HG03558 (cell line): ENCODE data around the gene SECTM1.

ENCODE experiments used
- ATAC-seq: cut with Tn5 transposase; IDR thresholded peaks from one replicate; pipeline ENCODE4 v1.9.1; 2021; ENCODE audit warnings: moderate number of reproducible peaks; ENCODE audit not compliant: unreplicated experiment; ENCODE audit errors: extremely low read depth

Gene SECTM1

GRCh38 chr17:82302991-82303943 is 30.3 kb downstream of the SECTM1 start:
- ATAC-seq: no peak

DNA sequence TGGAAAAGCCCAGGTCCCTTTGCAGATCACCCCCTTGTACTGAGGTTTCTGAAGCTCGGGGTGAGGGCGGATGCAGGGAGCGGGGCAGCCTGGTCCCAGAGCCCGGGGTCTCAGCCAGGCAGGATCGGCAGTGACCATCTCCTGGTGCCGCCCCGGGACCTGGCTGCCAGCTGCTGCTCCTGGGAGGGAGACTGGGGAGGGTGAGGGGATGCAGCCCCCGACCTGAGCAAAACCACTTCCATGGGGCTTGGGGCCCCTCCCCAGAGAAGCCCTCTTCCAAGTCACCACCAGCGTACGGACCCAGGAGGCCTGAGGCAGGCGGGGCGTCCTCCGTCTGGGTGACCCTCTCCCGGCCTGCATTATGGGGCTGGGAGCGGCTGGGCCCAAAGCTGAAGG is 31.0 kb downstream of the SECTM1 start:
- no peak for ATAC-seq

DNA sequence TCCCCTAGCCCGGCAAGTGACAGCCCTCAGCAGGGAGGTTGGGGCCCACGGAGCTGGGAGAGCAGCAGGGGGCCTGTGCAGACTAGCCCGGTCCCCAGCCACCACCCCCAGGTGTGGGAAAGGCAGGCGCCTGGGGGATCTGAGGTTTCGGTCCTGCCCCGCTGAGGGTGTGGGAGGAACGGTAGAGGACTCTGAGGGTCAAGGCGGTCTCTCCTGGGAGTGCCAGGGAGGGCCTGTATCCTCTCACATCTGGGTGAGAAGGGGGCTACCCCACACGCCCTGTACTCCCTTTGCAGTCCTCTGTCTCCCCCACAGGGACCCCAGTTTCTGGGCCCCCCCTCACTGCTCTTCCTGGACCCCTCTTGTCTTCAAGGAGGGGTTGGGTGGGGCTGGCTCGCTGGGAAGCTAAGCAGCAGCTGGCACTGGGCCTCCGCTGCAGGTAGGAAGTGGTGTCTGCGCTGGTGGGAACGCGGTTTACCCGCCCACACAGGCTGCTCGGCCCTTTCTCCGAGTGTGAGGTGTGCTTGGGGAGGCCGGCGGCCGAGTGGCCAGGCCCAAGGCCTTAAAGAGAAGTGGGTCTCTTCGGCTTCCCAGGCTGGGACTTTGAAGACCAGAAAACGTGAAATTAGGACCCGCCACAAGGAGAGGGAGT is 31.5 kb downstream of the SECTM1 start:
- no peak for ATAC-seq

DNA sequence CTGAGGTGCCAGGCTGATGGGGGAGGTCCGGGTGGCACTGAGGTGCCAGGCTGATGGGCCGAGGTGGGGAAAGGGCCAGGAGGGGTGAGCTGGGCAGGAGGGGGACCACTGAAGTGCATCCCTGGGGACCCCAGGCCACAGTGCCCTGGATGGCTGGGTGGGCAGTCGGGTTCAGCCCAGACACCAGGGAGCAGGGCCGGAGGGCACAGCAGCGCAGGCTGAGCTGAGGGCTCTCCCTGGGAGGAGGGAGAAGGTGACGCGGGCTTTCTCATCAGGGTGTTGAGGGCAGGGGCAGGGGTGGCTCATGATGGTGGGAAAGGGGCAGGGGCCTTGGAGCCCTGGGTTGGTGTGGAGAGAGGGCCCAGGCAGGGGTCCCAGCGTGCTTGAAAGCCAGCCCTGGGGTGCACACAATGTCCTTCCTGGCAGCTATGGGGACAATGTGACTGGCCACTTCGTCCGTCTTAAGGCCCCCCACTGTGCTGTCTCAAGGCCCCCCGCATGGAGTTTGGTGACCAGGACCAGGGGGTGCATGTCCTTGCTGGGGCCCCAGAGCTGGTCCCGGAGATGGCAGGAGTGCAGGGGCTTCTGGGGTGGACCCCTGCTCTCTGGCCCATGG is 32.2 kb downstream of the SECTM1 start:
- ATAC-seq: no peak

DNA sequence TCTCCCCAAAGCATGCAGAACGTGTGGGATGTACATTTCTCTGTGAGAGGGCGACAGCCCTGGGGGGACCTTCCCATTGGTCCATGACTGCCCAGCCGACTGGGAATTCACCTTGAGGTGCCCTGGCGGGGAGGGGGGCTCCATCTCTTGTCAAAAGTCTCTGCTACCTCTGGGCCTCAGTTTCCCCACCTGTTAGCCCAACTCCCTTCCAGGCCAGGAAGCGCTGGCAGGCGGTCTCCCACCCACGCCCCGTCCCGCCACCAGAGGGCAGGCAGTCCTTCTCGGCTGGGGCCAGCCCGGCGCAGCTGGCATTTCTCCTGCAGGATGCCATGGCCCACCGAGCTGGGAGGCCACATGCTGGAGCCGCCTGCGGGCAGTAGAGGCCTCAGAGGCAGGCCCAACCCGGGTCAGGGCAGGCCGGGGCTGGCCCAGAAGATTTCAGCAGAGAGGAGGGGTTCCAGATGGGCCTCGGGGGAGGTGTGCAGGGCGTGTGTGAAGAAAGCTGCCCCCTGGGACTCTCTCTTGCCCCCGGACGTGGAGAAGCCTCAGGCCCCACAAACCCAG is 32.8 kb downstream of the SECTM1 start:
- no peak for ATAC-seq

DNA sequence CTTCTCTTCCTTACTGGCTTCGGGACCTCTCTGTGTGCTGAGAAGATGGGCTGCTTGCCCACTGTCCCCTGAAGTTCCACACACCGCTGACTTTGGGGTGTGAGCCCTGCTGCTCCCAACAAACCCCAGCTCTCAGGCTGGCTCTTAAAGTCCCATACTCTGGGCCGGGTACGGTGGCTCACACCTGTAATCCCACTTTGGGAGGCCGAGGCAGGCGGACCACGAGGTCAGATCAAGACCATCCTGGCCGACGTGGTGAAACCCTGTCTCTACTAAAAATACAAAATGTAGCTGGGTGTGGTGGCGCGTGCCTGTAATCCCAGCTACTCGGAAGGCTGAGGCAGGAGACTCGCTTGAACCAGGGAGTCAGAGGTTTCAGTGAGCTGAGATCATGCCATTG is 33.3 kb downstream of the SECTM1 start:
- ATAC-seq: no peak

- ATAC-seq: no peak
These were observed 34.1 kb downstream of the SECTM1 start for GRCh38 chr17:82299452-82299851.

DNA sequence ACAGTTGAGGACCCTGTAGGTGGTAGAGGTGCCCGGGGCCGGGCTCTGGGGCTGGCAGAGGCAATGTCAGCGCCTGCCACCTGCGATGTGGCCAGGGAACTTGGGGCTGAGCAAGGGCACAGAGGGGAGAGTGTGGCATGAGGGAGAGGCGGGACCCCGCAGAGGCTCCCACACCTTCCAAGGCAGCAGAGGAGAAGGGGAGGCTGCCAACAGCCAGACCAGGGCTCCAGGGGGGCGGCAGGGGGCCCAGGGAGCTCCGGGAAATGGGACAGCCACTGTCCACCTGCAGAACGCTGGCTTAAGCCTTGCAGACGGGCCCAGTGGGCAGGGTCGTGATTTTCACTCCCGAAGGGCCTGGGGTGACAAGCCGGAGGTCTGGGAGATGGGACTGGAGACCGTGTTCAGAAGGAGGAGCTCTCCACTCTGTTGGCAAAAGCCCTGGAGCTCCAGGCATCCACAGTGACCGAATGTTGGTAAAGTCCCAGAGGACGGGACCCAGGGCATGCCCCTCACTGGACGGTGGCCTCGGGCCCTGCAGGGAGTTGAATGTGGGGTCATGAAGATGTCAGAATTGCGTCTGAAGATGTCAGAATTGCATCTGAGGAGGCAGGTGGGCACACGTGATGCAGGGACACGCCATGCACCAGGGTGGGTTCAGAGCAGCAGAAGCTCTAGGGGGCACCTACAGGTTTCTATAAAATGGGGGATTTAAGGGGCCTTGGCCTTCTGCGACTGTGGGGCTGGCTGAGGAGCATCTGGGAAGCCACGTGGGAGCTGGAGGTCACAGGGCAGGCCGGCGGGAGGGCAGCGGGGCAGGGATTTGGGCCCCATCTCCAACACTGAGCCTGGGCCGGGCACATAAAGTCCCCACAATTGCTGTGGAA is 34.8 kb downstream of the SECTM1 start:
- no peak for ATAC-seq

- peak; percentile 44 for ATAC-seq
These were observed 35.6 kb downstream of the SECTM1 start for GRCh38 chr17:82297714-82298537.

DNA sequence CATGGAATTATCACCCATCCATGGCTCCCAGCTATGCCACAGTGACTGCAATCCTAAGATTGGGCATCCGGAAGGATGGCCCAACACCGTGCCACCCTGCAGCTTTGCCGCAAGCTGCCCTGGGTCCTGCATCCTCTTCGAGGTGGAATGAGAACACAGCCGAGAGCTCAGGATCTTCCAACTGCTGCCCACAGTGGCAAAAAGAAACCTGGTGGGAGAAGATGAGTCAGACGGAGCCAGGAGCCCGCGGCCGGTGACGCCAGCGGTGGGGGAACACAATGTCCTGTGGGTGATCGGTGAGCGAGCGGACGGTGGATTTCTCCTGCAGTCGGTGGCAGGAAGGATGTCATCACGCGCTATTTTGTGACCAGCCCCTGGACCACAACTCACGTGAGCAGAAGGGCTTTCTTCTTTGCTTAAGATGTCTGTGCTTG is 36.3 kb downstream of the SECTM1 start:
- no peak for ATAC-seq

DNA sequence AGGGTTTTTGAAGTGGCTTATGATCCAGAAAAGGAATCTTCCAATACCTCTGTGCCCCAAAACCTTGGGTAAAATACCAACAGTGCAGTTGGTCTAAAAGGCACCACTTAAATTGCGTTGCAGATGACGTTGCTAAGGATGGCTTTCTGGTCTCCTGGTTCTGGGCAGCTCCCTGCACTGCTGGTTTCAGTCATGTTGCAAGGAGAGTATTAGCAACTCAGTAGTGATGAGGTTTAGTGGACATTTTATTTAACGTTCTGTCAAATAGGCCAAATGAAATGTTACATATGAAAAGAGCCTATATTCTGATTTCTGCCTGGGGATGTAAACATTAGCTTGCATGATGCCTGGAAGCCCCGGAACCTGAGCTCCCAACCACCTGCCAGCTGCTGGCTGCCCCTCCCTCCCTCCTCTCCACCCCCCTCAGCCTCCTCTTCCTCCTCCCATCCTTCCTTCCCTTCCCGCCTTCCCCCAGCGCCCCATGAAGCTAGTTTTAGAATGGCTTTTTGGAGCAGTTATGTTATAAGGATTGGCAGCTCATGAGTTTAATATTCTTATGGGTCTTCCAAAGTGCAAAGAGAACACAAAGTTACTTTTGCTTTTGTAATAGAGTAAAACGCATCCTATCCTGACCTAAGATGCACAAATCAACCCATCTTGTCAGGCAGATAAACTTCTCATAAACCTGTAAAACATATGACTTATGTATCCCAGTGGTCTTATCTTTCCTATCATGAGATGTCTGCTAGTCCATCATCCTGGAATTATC is 36.9 kb downstream of the SECTM1 start:
- no peak for ATAC-seq

DNA sequence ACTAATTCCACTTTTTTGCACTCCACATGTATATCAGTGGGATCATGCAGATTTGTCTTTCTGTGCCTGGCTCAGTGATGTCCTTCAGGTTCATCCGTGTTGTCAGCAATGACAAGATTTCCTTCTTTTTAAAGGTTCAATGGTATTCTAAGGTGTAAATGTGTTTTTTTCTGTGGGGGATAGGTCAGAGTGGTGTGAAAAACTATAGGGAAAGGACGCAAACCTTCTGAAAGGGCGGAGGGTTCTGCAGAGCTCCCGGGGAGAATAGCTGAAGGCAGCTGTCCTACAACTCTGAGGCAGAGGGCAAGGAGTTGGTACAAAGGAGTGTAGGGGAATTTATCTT is 38.1 kb downstream of the SECTM1 start:
- no peak for ATAC-seq

DNA sequence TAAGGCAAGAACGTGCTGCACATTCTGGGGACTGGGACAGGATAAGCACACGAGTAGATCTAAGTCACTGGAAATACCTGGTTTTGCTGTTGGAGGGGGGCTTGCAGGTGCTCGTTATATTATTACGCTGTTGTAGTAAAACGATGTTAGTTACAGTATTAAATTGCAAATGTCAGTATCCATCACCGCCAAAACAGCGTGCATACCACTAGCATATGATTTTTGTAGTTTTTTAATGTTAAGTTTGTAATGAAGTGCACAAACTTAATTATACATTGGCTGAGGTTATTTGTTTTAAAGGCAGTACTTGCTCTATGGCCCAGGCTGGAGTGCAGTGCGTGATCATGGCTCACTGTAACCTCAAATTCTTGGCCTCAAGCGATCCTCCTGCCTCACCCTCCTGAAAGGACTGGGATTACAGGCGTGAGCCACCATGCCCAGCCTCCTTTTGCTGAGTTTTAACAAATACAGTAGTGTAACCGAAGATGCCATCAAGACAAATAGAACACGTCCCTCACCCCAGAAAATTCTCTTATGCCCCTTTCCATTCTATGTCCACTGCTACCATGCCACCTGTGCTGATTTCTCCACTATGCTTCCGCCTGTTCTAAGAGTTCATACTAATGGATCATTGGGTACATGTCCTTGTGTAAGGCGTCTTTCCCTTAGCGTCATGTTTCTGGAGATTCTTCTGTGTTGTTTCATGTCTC is 39.3 kb downstream of the SECTM1 start:
- ATAC-seq: no peak

- peak; percentile 82 for ATAC-seq
These were observed 41.1 kb downstream of the SECTM1 start for GRCh38 chr17:82292251-82293154.

- no peak for ATAC-seq
These were observed 41.9 kb downstream of the SECTM1 start for GRCh38 chr17:82291582-82292250.
